ENCODE results near the gene CRACR2A. TPM values are rescaled to one million over a fixed set of nuclear protein-coding genes. Genes with fewer than 3 reads are reported as not detected.

Gene CRACR2A
- total and polyA plus RNA-seq, 10 of the 15 experiments (the other 5 are each of a cell fraction or from before 2014, with no cell fraction given): 2.1 to 18.0 (median 13.2) TPM

- TF ChIP-seq EZH2 (IDR thresholded peaks at IDR 0.05; ENCODE audit: borderline replicate concordance, control insufficient read depth, low read depth, low read length): no peak
- TF ChIP-seq ASH2L (IDR thresholded peaks at IDR 0.05; ENCODE audit: borderline replicate concordance, low read depth): no peak
- no peak for TF ChIP-seq TARDBP (IDR thresholded peaks at IDR 0.05; ENCODE audit: borderline replicate concordance)
- no peak for TF ChIP-seq EED (IDR thresholded peaks at IDR 0.05; ENCODE audit: low read depth)
- no peak for TF ChIP-seq MYB (IDR thresholded peaks at IDR 0.05; ENCODE audit: borderline replicate concordance, low read depth, low read length)
- TF ChIP-seq SREBF2 (IDR thresholded peaks at IDR 0.05; ENCODE audit: low read length): no peak
- no peak for TF ChIP-seq CBX5 (IDR thresholded peaks at IDR 0.05; ENCODE audit: low read depth)
- TF ChIP-seq HDAC6 (IDR thresholded peaks at IDR 0.05; ENCODE audit: unreplicated experiment): no peak
- TF ChIP-seq POLR2AphosphoS2 (IDR thresholded peaks at IDR 0.05; ENCODE audit: low read depth, low read length): no peak
- TF ChIP-seq, protein P1, sequence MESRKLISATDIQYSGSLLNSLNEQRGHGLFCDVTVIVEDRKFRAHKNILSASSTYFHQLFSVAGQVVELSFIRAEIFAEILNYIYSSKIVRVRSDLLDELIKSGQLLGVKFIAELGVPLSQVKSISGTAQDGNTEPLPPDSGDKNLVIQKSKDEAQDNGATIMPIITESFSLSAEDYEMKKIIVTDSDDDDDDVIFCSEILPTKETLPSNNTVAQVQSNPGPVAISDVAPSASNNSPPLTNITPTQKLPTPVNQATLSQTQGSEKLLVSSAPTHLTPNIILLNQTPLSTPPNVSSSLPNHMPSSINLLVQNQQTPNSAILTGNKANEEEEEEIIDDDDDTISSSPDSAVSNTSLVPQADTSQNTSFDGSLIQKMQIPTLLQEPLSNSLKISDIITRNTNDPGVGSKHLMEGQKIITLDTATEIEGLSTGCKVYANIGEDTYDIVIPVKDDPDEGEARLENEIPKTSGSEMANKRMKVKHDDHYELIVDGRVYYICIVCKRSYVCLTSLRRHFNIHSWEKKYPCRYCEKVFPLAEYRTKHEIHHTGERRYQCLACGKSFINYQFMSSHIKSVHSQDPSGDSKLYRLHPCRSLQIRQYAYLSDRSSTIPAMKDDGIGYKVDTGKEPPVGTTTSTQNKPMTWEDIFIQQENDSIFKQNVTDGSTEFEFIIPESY (IDR thresholded peaks at IDR 0.05): no peak
- no peak for TF ChIP-seq IKZF1 (conservative IDR thresholded peaks at IDR 0.05)
- TF ChIP-seq POLR2AphosphoS5 (IDR thresholded peaks at IDR 0.05; ENCODE audit: low read length): no peak
- no peak for TF ChIP-seq SIN3A (IDR thresholded peaks at IDR 0.05; ENCODE audit: low read depth, low read length)
- Histone ChIP-seq H3K9me3 (replicated peaks; ENCODE audit: control insufficient read depth, insufficient read depth, low read length) (no peaks in the 10 kb centered on the region; the same call in 2 of the 3 replicates), H3K9ac (ENCODE audit: control insufficient read depth, insufficient read depth, low read length) (no peak overlapping the region), H3K36me3 (ENCODE audit: control insufficient read depth in 2 of 2, insufficient read depth in 2 of 2, low read length in 1 of 2) (peaks cover 2 to 3% of the 10 kb centered on the region in 2 experiments), H3K27me3 (replicated peaks in 1 of 2; ENCODE audit: control insufficient read depth in 2 of 2, insufficient read depth in 2 of 2, low read length in 1 of 2) (no peaks in the 10 kb centered on the region), H3K4me2 (ENCODE audit: control insufficient read depth, insufficient read depth) (no peak overlapping the region), H3K4me3 (no peak overlapping the region), H2AFZ (ENCODE audit: control insufficient read depth, low read depth, low read length) (no peak overlapping the region), H3K79me2 (ENCODE audit: control insufficient read depth, insufficient read depth, low read length) (no peaks in the 10 kb centered on the region), H4K20me1 (ENCODE audit: control insufficient read depth, insufficient read depth) (no peaks in the 10 kb centered on the region), H3K27ac (ENCODE audit: control insufficient read depth, insufficient read depth) (no peak overlapping the region), H3K4me1 (ENCODE audit: control insufficient read depth, insufficient read depth, low read length) (peaks cover 8% of the 10 kb centered on the region)
- SMC1A ChIA-PET (ENCODE audit: uncharacterized antibody, unreplicated experiment): interaction anchor here (1.5 kb wide), 1 partner anchor 11 kb away, joined by 3 read pairs; no protein-coding TSS in a partner anchor
- POLR2A ChIA-PET: no interaction called here
- intact Hi-C loops (cut with micrococcal nuclease; ENCODE audit: unreplicated experiment) (no loop called here), in situ Hi-C loops (cut with MboI) (no loop called here)
- RAD21 ChIA-PET (ENCODE audit: unreplicated experiment): no interaction called here
- WGBS (ENCODE audit: insufficient coverage, insufficient replicate concordance, low lambda C conversion rate, missing lambda C conversion rate): 98% methylated on average over 6 of the region's 6 CpGs
- DNase-seq (ENCODE audit: low read depth, low spot score) (no peak), FAIRE-seq (no peak), ATAC-seq (no peak)
- CTCF ChIA-PET: no interaction called here
- BruUV-seq (replicated peaks): no TSS peak
These were observed 26.5 kb downstream of the CRACR2A start for GRCh38 chr12:3726456-3726855.

Data from GM12878 (cell line).